ENCODE measurements around the gene SERPING1.
A peak's percentile ranks its signal among the peaks of the same experiment; 100 is the strongest.

The SERPING1 gene

GRCh38 chr11:57597461-57597915 is at the start of gene SERPING1:
Gene SERPING1 (plus strand): TSS chr11:57597685. CDS start chr11:57598271, 586 bp downstream.
- DNase-seq = peak; percentile 7

GRCh38 chr11:57547854-57548377 is 49.6 kb upstream of the SERPING1 start:
- DNase-seq = no peak

- no peak for DNase-seq
These were observed 47.5 kb upstream of the SERPING1 start for GRCh38 chr11:57549983-57550382.

- DNase-seq = no peak
These were observed 45.5 kb upstream of the SERPING1 start for GRCh38 chr11:57551941-57552340.

GRCh38 chr11:57552479-57552878 is 45.0 kb upstream of the SERPING1 start:
- DNase-seq = no peak

GRCh38 chr11:57555393-57555792 is 42.1 kb upstream of the SERPING1 start:
- no peak for DNase-seq

- DNase-seq = no peak
These were observed 41.4 kb upstream of the SERPING1 start for GRCh38 chr11:57556041-57556440.

- no peak for DNase-seq
These were observed 37.3 kb upstream of the SERPING1 start for GRCh38 chr11:57560146-57560545.

GRCh38 chr11:57562596-57562995 is 34.9 kb upstream of the SERPING1 start:
- no peak for DNase-seq

- peak; percentile 52 for DNase-seq
These were observed 31.2 kb upstream of the SERPING1 start for GRCh38 chr11:57566005-57566904.

- DNase-seq = no peak
These were observed 30.5 kb upstream of the SERPING1 start for GRCh38 chr11:57566905-57567514.

- DNase-seq = peak; percentile 53
These were observed 29.8 kb upstream of the SERPING1 start, which contains the start of gene UBE2L6 for GRCh38 chr11:57567515-57568329. Gene UBE2L6 (minus strand): TSS chr11:57567672. CDS start chr11:57567611, 61 bp downstream.

- peak; percentile 73 for DNase-seq
These were observed 29.1 kb upstream of the SERPING1 start for GRCh38 chr11:57568330-57568766.

GRCh38 chr11:57571606-57572005 is 25.9 kb upstream of the SERPING1 start:
- DNase-seq = no peak

GRCh38 chr11:57574061-57574460 is 23.4 kb upstream of the SERPING1 start:
- DNase-seq = no peak

GRCh38 chr11:57584341-57584740 is 13.1 kb upstream of the SERPING1 start:
- no peak for DNase-seq

GRCh38 chr11:57585301-57585700 is 12.2 kb upstream of the SERPING1 start:
- DNase-seq = no peak

- DNase-seq = no peak
These were observed 10.7 kb upstream of the SERPING1 start for GRCh38 chr11:57586711-57587245.

- DNase-seq = no peak
These were observed 9.3 kb upstream of the SERPING1 start for GRCh38 chr11:57588046-57588710.

GRCh38 chr11:57596266-57596885 is 1.1 kb upstream of the SERPING1 start:
- no peak for DNase-seq
